ENCODE results near the gene RNF223. TPM values are rescaled to one million over a fixed set of nuclear protein-coding genes. Genes with fewer than 3 reads are reported as not detected.
A peak's percentile ranks its signal among the peaks of the same experiment; 100 is the strongest.

RNF223 gene
- total RNA-seq, 4 donors from 2014 or later, result 1.3 TPM; not detected in 3

DNA sequence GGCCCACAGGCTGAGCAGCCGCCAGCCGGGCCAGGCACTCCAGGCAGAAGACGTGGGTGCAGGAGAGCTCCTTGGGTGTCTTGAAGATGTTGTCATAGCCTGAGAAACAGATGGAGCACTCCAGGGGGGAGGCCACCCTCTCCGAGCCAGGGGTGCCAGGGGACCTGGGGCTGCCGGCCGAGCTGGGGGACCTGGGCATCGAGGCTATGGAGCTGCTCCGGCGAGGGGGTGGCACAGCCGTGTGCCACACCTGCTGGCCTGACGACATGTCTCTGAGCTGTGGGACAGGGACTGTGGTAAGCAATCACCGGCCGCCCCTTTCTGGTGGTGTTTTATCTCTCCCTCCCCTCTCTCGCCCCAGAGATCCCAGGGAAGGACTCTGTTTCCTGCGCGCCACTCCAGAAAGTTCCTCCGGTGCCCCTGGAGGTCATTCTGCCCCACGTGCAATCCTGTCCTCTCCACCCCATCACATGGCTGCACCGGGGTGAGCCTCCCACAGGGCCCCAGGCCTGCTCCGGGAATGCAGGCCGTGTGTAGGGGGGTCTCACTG is 1.7 kb downstream of the RNF223 start:
- Histone ChIP-seq H3K9me3 (no peaks in the 10 kb centered on the region), H3K4me3 (no peak overlapping the region), H3K27me3 (no peaks in the 10 kb centered on the region), H3K36me3 (no peaks in the 10 kb centered on the region), H3K4me1 (peaks cover 0 to 29% (median 15%) of the 10 kb centered on the region in 4 donors), H3K27ac (no peak overlapping the region)
- DNase-seq, result no peak
- TF ChIP-seq, protein P1, sequence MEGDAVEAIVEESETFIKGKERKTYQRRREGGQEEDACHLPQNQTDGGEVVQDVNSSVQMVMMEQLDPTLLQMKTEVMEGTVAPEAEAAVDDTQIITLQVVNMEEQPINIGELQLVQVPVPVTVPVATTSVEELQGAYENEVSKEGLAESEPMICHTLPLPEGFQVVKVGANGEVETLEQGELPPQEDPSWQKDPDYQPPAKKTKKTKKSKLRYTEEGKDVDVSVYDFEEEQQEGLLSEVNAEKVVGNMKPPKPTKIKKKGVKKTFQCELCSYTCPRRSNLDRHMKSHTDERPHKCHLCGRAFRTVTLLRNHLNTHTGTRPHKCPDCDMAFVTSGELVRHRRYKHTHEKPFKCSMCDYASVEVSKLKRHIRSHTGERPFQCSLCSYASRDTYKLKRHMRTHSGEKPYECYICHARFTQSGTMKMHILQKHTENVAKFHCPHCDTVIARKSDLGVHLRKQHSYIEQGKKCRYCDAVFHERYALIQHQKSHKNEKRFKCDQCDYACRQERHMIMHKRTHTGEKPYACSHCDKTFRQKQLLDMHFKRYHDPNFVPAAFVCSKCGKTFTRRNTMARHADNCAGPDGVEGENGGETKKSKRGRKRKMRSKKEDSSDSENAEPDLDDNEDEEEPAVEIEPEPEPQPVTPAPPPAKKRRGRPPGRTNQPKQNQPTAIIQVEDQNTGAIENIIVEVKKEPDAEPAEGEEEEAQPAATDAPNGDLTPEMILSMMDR (IDR thresholded peaks at IDR 0.05), result no peak
- TF ChIP-seq POLR2A (IDR thresholded peaks at IDR 0.05), result no peak

DNA sequence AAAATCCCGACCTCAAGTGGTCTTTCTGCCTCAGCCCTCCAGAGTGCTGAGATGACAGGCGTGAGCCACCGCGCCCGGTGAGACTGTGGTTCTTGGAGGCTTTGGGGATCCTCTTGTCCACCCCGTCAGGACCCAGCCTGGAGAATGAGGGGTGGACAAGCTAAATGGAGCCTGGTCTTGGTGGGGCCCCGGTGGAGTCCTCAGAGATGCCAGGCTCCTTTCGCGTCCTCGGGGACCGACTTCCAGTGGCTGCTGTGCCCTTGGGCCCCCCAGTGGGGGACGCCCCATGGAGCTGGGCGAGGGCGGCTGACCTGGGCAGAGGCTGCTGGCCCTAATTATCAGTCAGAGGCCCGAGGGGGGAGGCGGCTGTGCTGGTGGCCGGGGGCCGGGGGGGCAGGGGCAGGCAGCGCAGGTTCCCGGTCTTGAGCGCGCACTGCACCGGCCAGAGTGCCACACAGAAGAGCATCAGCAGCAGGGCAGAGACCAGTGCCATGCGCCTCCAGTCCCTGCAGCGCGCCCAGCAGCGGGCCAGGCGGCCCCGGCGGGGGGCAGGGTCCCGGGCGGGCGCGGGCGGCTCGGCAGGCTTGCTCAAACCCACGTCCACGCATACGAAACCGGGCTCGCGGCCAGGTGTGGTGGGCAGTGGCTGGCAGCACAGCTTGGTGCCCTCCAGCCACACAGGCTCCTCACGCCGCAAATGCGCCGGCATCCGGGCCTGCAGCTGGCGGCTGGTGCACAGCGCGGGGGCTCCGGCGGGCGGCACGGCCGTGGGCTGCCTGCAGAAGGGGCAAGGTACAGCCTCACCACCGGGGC is 2.4 kb downstream of the RNF223 start:
- Histone ChIP-seq H3K9me3 (no peaks in the 10 kb centered on the region), H3K4me3 (no peak overlapping the region), H3K27ac (no peak overlapping the region), H3K36me3 (no peaks in the 10 kb centered on the region), H3K4me1 (peaks cover 0 to 29% (median 15%) of the 10 kb centered on the region in 4 donors), H3K27me3 (no peaks in the 10 kb centered on the region)
- DNase-seq, result no peak
- TF ChIP-seq POLR2A (IDR thresholded peaks at IDR 0.05), result no peak
- TF ChIP-seq, protein P1 (IDR thresholded peaks at IDR 0.05), result no peak

DNA sequence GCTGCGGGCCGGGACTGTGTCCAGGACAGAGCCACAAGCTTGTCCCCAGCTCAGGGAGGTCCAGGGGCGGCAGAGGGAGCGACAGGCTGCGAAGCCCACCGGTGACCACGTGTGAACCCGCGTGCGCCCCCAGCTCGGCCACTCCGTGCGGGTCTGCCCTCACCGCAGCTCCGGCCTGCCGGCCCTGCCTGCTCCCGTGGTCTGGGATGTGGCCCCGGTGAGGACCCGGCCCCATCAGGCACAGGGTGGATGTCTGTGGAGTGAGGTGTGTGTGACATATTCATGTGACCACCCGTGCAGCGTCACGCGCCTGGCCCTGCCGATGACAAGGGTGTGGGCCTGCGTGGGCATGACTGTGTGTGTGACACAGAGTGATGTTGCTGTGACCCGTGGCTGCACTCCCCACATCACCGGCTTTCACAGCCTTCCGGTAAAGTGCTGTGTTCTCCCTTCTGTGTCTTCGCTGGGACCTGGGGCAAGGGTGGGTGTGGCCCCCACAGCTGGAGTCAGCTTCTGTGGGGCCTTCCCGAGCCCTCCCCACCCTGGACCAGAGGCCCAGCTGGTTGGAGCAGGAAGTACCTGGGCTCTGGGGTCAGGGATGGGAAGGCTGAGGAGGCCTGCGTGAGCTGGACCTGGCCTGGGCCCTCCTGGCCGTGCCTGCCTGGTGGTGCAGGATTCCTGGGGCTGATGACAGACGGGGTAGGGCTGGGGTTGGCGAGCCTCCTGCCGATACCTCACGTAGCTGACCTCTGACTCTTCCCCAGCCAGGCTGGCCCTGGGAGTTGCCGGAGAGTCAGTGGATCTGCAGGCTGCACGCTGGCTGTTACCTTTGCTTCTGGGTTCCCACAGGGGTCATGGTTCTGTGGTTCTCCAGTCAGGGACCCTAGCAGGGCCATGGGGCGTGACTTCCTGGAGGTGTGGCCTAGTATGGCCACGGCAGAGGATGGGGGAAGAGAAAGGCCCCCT is 4.1 kb downstream of the RNF223 start:
- DNase-seq, result peak in 2 of 3 donors; percentile 42 to 54
- TF ChIP-seq POLR2A (IDR thresholded peaks at IDR 0.05), result no peak
- TF ChIP-seq, protein P1 (IDR thresholded peaks at IDR 0.05), result no peak
- Histone ChIP-seq H3K27ac (no peak overlapping the region), H3K27me3 (no peaks in the 10 kb centered on the region), H3K36me3 (no peaks in the 10 kb centered on the region), H3K4me1 (peaks cover 0 to 29% (median 15%) of the 10 kb centered on the region in 4 donors), H3K4me3 (peak overlapping the region in 3 of 4 donors; percentile 55 to 68 (median 65)), H3K9me3 (no peaks in the 10 kb centered on the region)

DNA sequence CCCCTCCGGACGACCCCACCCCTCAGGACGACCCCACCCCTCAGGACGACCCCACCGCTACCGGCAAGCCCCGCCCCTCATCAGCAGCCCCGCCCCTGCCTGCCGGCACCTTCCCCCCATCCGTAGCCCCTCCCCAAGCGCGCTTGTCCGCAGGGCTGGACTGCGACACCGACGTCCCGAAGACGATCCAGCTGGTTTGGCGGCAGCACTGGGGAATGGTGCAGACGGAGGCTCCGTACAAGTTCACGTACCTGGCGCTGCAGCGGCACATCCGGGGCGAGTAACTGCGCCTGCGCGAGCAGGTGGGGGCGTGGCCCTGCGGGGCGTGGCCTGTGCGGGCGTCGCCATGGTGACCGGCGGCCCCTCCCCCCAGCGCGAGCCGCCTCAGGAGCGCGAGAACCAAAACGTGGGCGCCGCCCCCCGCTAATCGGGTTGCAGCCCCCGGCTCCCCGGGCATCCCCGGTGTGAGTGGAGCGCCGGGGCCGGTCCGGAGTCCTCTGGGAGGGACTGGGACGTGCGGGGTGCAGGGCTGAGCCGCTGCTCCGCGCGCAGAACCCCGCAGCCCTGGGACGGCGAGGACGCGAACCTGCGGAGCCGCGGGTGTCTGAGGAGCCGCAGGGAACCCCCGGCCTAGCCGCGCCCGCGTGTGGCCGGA is 4.9 kb downstream of the RNF223 start:
- TF ChIP-seq, protein P1 (IDR thresholded peaks at IDR 0.05), result no peak
- peak; percentile 39 to 55 for TF ChIP-seq POLR2A (IDR thresholded peaks at IDR 0.05)
- Histone ChIP-seq H3K36me3 (no peaks in the 10 kb centered on the region), H3K4me3 (peak overlapping the region; percentile 54 to 68 (median 60)), H3K27me3 (no peaks in the 10 kb centered on the region), H3K9me3 (no peaks in the 10 kb centered on the region), H3K27ac (peak overlapping the region; percentile 76 to 94 (median 80)), H3K4me1 (peaks cover 0 to 32% (median 18%) of the 10 kb centered on the region in 4 donors)
- DNase-seq, result peak; percentile 82 to 93 (median 93)
